ENCODE data around the gene ZFPL1. TPM values are rescaled to one million over a fixed set of nuclear protein-coding genes. Genes with fewer than 3 reads are reported as not detected.
A peak's percentile ranks its signal among the peaks of the same experiment; 100 is the strongest.

ZFPL1 gene
- total RNA-seq, 4 donors from 2014 or later, result 24.0 to 52.2 (median 32.2) TPM

DNA sequence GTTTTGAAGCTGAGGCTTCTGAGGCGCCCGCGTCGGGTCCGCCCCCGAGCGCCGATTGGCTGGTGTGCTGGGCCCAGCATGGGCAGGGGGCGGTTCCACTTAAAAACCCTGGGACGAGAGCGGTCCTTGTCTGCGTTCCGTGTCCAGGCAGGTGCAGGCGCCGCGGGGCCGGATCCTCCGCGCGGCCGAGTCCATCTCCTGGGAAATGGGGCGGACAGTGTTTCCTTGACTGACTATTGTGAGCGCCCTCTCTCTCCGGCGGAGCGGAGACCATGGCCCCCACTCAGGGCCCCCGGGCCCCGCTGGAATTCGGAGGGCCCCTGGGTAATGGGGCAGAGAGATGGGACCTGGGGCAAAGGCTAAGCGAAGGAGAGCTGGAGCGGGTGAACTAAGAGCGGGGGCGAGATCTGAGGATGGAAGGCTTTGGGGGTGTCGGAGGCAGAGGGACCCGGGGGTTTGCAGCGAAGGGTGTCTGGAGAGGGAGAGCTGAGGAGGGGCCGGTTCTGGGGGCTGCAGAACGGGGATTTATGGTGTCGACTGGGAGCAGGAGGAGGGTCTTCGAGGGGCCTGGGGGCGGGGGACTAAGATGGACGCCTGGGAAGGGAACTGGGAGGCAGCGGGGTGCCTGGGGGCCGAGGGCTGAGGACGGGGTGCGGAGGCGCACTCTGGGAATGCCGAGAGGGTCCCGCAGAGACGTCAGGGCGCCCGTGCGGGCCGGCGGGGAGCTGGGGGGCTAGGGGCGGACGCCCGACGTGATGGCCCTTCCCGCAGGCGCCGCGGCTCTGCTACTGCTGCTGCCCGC is 27.9 kb downstream of the ZFPL1 start, which contains the start of gene TM7SF2:
TM7SF2 (plus strand) TSS at position 129 of the 802 bp plus-strand sequence; CDS start at position 273, 144 bp downstream.
- TF ChIP-seq POLR2A (IDR thresholded peaks at IDR 0.05) (peak in 3 of 4 donors; percentile 64 to 86 (median 78)), CTCF (IDR thresholded peaks at IDR 0.05) (peak in 2 of 6 experiments; percentile 8 to 22)
- 0 to 1% methylated on average over 8 to 28 of the region's 64 CpGs for WGBS, 2 donors
- peak within 1 kb of the TSS; percentile 64 to 85 (median 80) for H3K27ac ChIP-seq
- intact Hi-C loops (cut with DNase I), result no loop called here
- DNase-seq, result peak; percentile 76
- no peaks in the 10 kb centered on the region for H3K27me3 ChIP-seq
- peaks cover 52 to 84% (median 58%) of the 10 kb centered on the region in 3 donors for H3K4me1 ChIP-seq
- no peaks in the 10 kb centered on the region for H3K9me3 ChIP-seq
- peak within 1 kb of the TSS; percentile 49 to 70 (median 60) for H3K4me3 ChIP-seq
- H3K36me3 ChIP-seq, result peaks cover 13 to 43% (median 22%) of the 10 kb centered on the region in 3 donors

- Histone ChIP-seq H3K36me3 (peaks cover 7 to 35% (median 18%) of the 10 kb centered on the region in 3 donors), H3K27ac (peak overlapping the region; percentile 54 to 85 (median 74)), H3K4me1 (peaks cover 54 to 84% (median 58%) of the 10 kb centered on the region in 3 donors), H3K27me3 (no peaks in the 10 kb centered on the region), H3K9me3 (no peaks in the 10 kb centered on the region), H3K4me3 (peak overlapping the region; percentile 49 to 70 (median 60))
- peak; percentile 81 to 98 (median 92) for TF ChIP-seq CTCF (IDR thresholded peaks at IDR 0.05)
- TF ChIP-seq POLR2A (IDR thresholded peaks at IDR 0.05), result no peak
- no peak for DNase-seq
- 5% methylated on average over 4 of the region's 57 CpGs; no CpG with 5 or more reads in 1 of the 2 donors for WGBS, 2 donors
- intact Hi-C loops (cut with DNase I), result no loop called here
Measured at GRCh38 chr11:65112546-65113360, 28.7 kb downstream of the ZFPL1 start.

- WGBS, 2 donors, result 25 to 27% methylated on average over 10 to 14 of the region's 14 CpGs
- no peak for DNase-seq
- peak overlapping the region in 2 of 4 donors; percentile 83 to 85 for H3K27ac ChIP-seq
- H3K9me3 ChIP-seq, result no peaks in the 10 kb centered on the region
- TF ChIP-seq CTCF (IDR thresholded peaks at IDR 0.05), result no peak
- TF ChIP-seq POLR2A (IDR thresholded peaks at IDR 0.05), result no peak
- H3K4me1 ChIP-seq, result peaks cover 51 to 84% (median 54%) of the 10 kb centered on the region in 3 donors
- intact Hi-C loops (cut with DNase I), result no loop called here
- H3K36me3 ChIP-seq, result peaks cover 2 to 35% (median 12%) of the 10 kb centered on the region in 3 donors
- peak overlapping the region; percentile 49 to 70 (median 60) for H3K4me3 ChIP-seq
- H3K27me3 ChIP-seq, result no peaks in the 10 kb centered on the region
Measured at GRCh38 chr11:65113361-65113756, 29.3 kb downstream of the ZFPL1 start.

- Histone ChIP-seq H3K4me3 (no peak overlapping the region), H3K4me1 (peaks cover 48 to 81% (median 53%) of the 10 kb centered on the region in 3 donors), H3K27me3 (no peaks in the 10 kb centered on the region), H3K9me3 (no peaks in the 10 kb centered on the region), H3K36me3 (peaks cover 0 to 35% (median 8%) of the 10 kb centered on the region in 3 donors), H3K27ac (no peak overlapping the region)
- intact Hi-C loops (cut with DNase I), result no loop called here
- DNase-seq, result no peak
- TF ChIP-seq CTCF (IDR thresholded peaks at IDR 0.05), result no peak
- no peak for TF ChIP-seq POLR2A (IDR thresholded peaks at IDR 0.05)
- 66 to 82% methylated on average over 5 to 6 of the region's 6 CpGs for WGBS, 2 donors
Measured at GRCh38 chr11:65113839-65114238, 29.8 kb downstream of the ZFPL1 start.
